Left colon (tissue), 2 donors: Measurements from ENCODE around the gene SLC6A13. TPM values are rescaled to one million over a fixed set of nuclear protein-coding genes. Genes with fewer than 3 reads are reported as not detected.
"Not testable (repeated sequence)": the region's sequence is repeated elsewhere in the genome, so short reads cannot be mapped to it uniquely, and the experiment has no call there.

ENCODE experiments used
- ATAC-seq: fragments of 200-7000 bp; cut with Tn5 transposase; one replicate; pipeline ENCODE4 v1.9.1; 2020; ENCODE audit warnings: mild to moderate bottlenecking, moderate library complexity
- DNase-seq, 2 donors: peaks; one replicate each; pipeline ENCODE4 v3.0.0-alpha.2; 2020
- intact Hi-C, 2 donors: fragments of 100-400 bp; cut with DNase I in 1 of 2; cut with micrococcal nuclease in 1 of 2; formaldehyde crosslinking; loops; one replicate each; pipeline versions ENCODE4 v1.11.2 to v1.14.0; 2022; cut with DNase I, micrococcal nuclease
- total RNA-seq, 2 donors: library from RNA; stranded (reverse); fragmentation: NEBNext Ultra II Directional; extraction: Animal tissue kit (Norgen Biotek cat#: 25700); gene quantifications; one replicate each; pipeline ENCODE4 v1.2.1, GENCODE V29; 2021
- donor health status: DM: no; HTN: no; CAD: no.
- donor health status: DM: yes; HTN: yes; CAD: no.

SLC6A13 gene
- total RNA-seq, 2 donors from 2014 or later, result not detected

GRCh38 chr12:237026-237815, 25.4 kb downstream of the SLC6A13 start:
- ATAC-seq (peak; percentile 98), DNase-seq (peak; percentile 46 to 50)
- intact Hi-C loops, result no loop called here

GRCh38 chr12:236445-236844, 26.2 kb downstream of the SLC6A13 start:
- intact Hi-C loops, result no loop called here
- DNase-seq (no peak), ATAC-seq (no peak)

GRCh38 chr12:235967-236366, 26.7 kb downstream of the SLC6A13 start:
- intact Hi-C loops, DNase-seq, ATAC-seq: not testable (repeated sequence)

- intact Hi-C loops, result no loop called here
- ATAC-seq, result no peak
- DNase-seq, result no peak
Observed at GRCh38 chr12:234891-235415, 27.7 kb downstream of the SLC6A13 start.

GRCh38 chr12:234019-234418, 28.6 kb downstream of the SLC6A13 start:
- no peak for ATAC-seq
- intact Hi-C loops, result no loop called here
- DNase-seq, result no peak

- intact Hi-C loops, result no loop called here
- DNase-seq (no peak), ATAC-seq (no peak)
Observed at GRCh38 chr12:233615-233968, 29.0 kb downstream of the SLC6A13 start.

GRCh38 chr12:232731-233614, 29.7 kb downstream of the SLC6A13 start:
- no peak for ATAC-seq
- intact Hi-C loops, result no loop called here
- no peak for DNase-seq

- no peak for DNase-seq
- intact Hi-C loops, result no loop called here
- no peak for ATAC-seq
Observed at GRCh38 chr12:230925-231671, 31.5 kb downstream of the SLC6A13 start.

GRCh38 chr12:229441-230191, 33.0 kb downstream of the SLC6A13 start:
- no peak for DNase-seq
- no peak for ATAC-seq
- intact Hi-C loops, result no loop called here

- ATAC-seq, result no peak
- intact Hi-C loops, result no loop called here
- no peak for DNase-seq
Observed at GRCh38 chr12:228846-229200, 33.8 kb downstream of the SLC6A13 start.

GRCh38 chr12:227923-228845, 34.5 kb downstream of the SLC6A13 start:
- DNase-seq (no peak), ATAC-seq (no peak)
- intact Hi-C loops, result no loop called here

GRCh38 chr12:227286-227915, 35.2 kb downstream of the SLC6A13 start:
- no peak for DNase-seq
- no peak for ATAC-seq
- intact Hi-C loops, result no loop called here

- no peak for ATAC-seq
- intact Hi-C loops, result no loop called here
- DNase-seq, result no peak
Observed at GRCh38 chr12:226401-226800, 36.2 kb downstream of the SLC6A13 start.

GRCh38 chr12:225012-225411, 37.6 kb downstream of the SLC6A13 start:
- DNase-seq, result no peak
- intact Hi-C loops, result no loop called here
- ATAC-seq, result no peak

- DNase-seq (no peak), ATAC-seq (no peak)
- intact Hi-C loops, result no loop called here
Observed at GRCh38 chr12:224330-224729, 38.3 kb downstream of the SLC6A13 start.

- intact Hi-C loops, result no loop called here
- DNase-seq (no peak), ATAC-seq (no peak)
Observed at GRCh38 chr12:223841-224240, 38.8 kb downstream of the SLC6A13 start.

- intact Hi-C loops, result no loop called here
- ATAC-seq, result no peak
- no peak for DNase-seq
Observed at GRCh38 chr12:221736-222135, 40.9 kb downstream of the SLC6A13 start.
